Right lobe of liver (tissue), 6 donors: ENCODE measurements around the gene CPSF7. TPM values are rescaled to one million over a fixed set of nuclear protein-coding genes. Genes with fewer than 3 reads are reported as not detected.

Experiments
- ATAC-seq, 4 donors: fragments of 200-7000 bp; cut with Tn5 transposase; one replicate each; pipeline ENCODE4 v1.9.1; 2020; ENCODE audit warnings: mild to moderate bottlenecking in 4 of 4, moderate library complexity in 4 of 4
- DNase-seq, 3 donors: peaks; one replicate each; pipeline ENCODE4 v3.0.0-alpha.2; 2020
- H3K27ac ChIP-seq, 3 donors: fragments of 200-600 bp; one replicate each; pipeline ENCODE4 v1.8.0; 2022
- H3K27me3 ChIP-seq, 2 donors: fragments of 200-600 bp; one replicate each; pipeline ENCODE4 v1.8.0; 2022
- H3K36me3 ChIP-seq, 4 donors: fragments of 200-600 bp; sonication (generic) in 1 of 4; one replicate each; pipeline versions ENCODE4 v1.5.1 to v1.8.0; 2017 to 2022; ENCODE audit warnings: control low read depth in 1 of 4
- H3K4me1 ChIP-seq, 4 donors: fragments of 200-600 bp; sonication (generic) in 1 of 4; one replicate each; pipeline versions ENCODE4 v1.5.1 to v1.8.0; 2017 to 2022; ENCODE audit warnings: control low read depth in 1 of 4
- H3K4me3 ChIP-seq, 3 donors: fragments of 200-600 bp; one replicate each; pipeline ENCODE4 v1.8.0; 2022
- H3K9me3 ChIP-seq, 4 donors: fragments of 200-600 bp; sonication (generic) in 1 of 4; one replicate each; pipeline versions ENCODE4 v1.5.1 to v1.8.0; 2017 to 2022; ENCODE audit warnings: control low read depth in 1 of 4
- CTCF ChIP-seq, 4 donors: fragments of 200-600 bp in 3 of 4; fragments of 450-650 bp in 1 of 4; IDR thresholded peaks; one replicate each; pipeline versions ENCODE4 v1.5.1 to v1.8.0; 2016 to 2022; ENCODE audit warnings: antibody characterized with exemption in 4 of 4, mild to moderate bottlenecking in 2 of 4
- POLR2A ChIP-seq: fragments of 450-650 bp; IDR thresholded peaks from one replicate; pipeline ENCODE4 v1.6.1; 2017; ENCODE audit warnings: antibody characterized with exemption, mild to moderate bottlenecking
- WGBS: methylation state at CpG from one replicate; pipeline ENCODE4 v1.1.6; 2018; ENCODE audit warnings: low coverage, low lambda C conversion rate; ENCODE audit not compliant: insufficient coverage; ENCODE audit errors: missing lambda C conversion rate; 5-methylcytosine and 5-hydroxymethylcytosine counted together
- intact Hi-C, 2 donors: fragments of 100-400 bp; cut with DNase I; formaldehyde crosslinking; loops; one replicate each; pipeline versions ENCODE4 v1.11.2 to v1.14.1; 2022
- small RNA-seq, 2 experiments: library from RNA; depleted of rRNA; stranded (forward); fragments of <200 nt; gene quantifications; one replicate each; pipeline ENCODE3, GENCODE V24; 2016
- total RNA-seq, 6 experiments: library from RNA; depleted of rRNA in 2 of 6; stranded (reverse); fragments of >200 nt in 2 of 6; fragmentation: NEBNext Ultra II Directional in 3 of 6; extraction: Animal tissue kit (Norgen Biotek cat#: 25700) in 3 of 6; gene quantifications; one replicate each; pipeline versions ENCODE4 v1.1.0 to v1.2.4, GENCODE V29; 2016 to 2023
- donor health status: DM: no; HTN: yes; CAD: no.
- donor health status: DM: no; HTN: no; CAD: no.
- donor health status: DM: no; HTN: no; CAD: no.
- donor health status: DM: no; HTN: yes; CAD: no.
- donor health status: DM: no; HTN: yes; CAD: no.

CPSF7 gene
- total RNA-seq, 6 experiments from 2014 or later: 16.7 to 52.0 (median 31.7) TPM

GRCh38 chr11:61356706-61357105, 73.1 kb downstream of the CPSF7 start:
- Histone ChIP-seq H3K36me3 (peaks cover 0 to 4% (median 0%) of the 10 kb centered on the region in 4 donors), H3K9me3 (no peaks in the 10 kb centered on the region), H3K27ac (no peak overlapping the region), H3K27me3 (no peaks in the 10 kb centered on the region), H3K4me3 (no peak overlapping the region), H3K4me1 (peaks cover 0 to 18% (median 0%) of the 10 kb centered on the region in 4 donors)
- intact Hi-C loops: no loop called here
- TF ChIP-seq POLR2A (no peak), CTCF (IDR thresholded peaks at IDR 0.05) (no peak)
- ATAC-seq: no peak
- DNase-seq: no peak
- no CpG with 5 or more reads among the region's 4 CpGs for WGBS

- intact Hi-C loops: no loop called here
- Histone ChIP-seq H3K27ac (peak overlapping the region in 1 of 3 donors; percentile 67), H3K4me3 (no peak overlapping the region), H3K27me3 (no peaks in the 10 kb centered on the region), H3K4me1 (peaks cover 0 to 12% (median 0%) of the 10 kb centered on the region in 4 donors), H3K9me3 (no peaks in the 10 kb centered on the region), H3K36me3 (peaks cover 0 to 16% (median 2%) of the 10 kb centered on the region in 4 donors)
- ATAC-seq (peak in 1 of 4 donors; percentile 4), DNase-seq (no peak)
- TF ChIP-seq POLR2A: no peak
- WGBS: 70% methylated on average over 2 of the region's 2 CpGs
Measured at GRCh38 chr11:61354208-61354607, 75.6 kb downstream of the CPSF7 start.

GRCh38 chr11:61353131-61354067, 76.4 kb downstream of the CPSF7 start:
- H3K4me3 ChIP-seq: no peak overlapping the region
- peaks cover 0 to 17% (median 2%) of the 10 kb centered on the region in 4 donors for H3K36me3 ChIP-seq
- TF ChIP-seq CTCF (IDR thresholded peaks at IDR 0.05) (no peak), POLR2A (no peak)
- no peaks in the 10 kb centered on the region for H3K27me3 ChIP-seq
- H3K27ac ChIP-seq: peak overlapping the region in 1 of 3 donors; percentile 67
- H3K9me3 ChIP-seq: no peaks in the 10 kb centered on the region
- intact Hi-C loops: no loop called here
- DNase-seq (peak; percentile 73 to 94 (median 90)), ATAC-seq (peak; percentile 82 to 94 (median 92))
- WGBS: 36% methylated on average over 13 of the region's 15 CpGs
- peaks cover 0 to 12% (median 0%) of the 10 kb centered on the region in 4 donors for H3K4me1 ChIP-seq

Small RNA genes within 50 kb of the gene (small RNA-seq; reads per million reads assigned to genes)
- 0 reads per million in 2 experiments for gene RN7SL23P

Other genes starting within 250 kb of the CPSF7 start
- under 1 TPM in 3 of 6 experiments, not detected in 3; 0.15 to 0.55 (median 0.23) TPM for gene PGA3, start 226.5 kb downstream of the CPSF7 start, total RNA-seq
- 1 to 10 TPM in 1 of 6 experiments, under 1 TPM in 3, not detected in 2; 0.15 to 1.5 (median 0.52) TPM for gene PGA4, start 207.6 kb downstream of the CPSF7 start, total RNA-seq
- gene PGA5, start 188.8 kb downstream of the CPSF7 start, total RNA-seq: under 1 TPM in 2 of 6 experiments, not detected in 4; 0.20 to 1.00 TPM
- 10 to 100 TPM in 2 of 6 experiments, 1 to 10 TPM in 4; 2.3 to 37.1 (median 6.0) TPM for gene VWCE, start 134.7 kb downstream of the CPSF7 start, total RNA-seq
- gene DDB1, start 96.9 kb downstream of the CPSF7 start, total RNA-seq: 10 to 100 TPM; 70.9 to 94.5 (median 83.9) TPM
- gene TKFC, start 96.7 kb downstream of the CPSF7 start, total RNA-seq: 100 to 1,000 TPM in 4 of 6 experiments, 10 to 100 TPM in 2; 36.6 to 216 (median 124) TPM
- gene CYB561A3, start 68.1 kb downstream of the CPSF7 start, total RNA-seq: 10 to 100 TPM; 25.6 to 41.8 (median 35.2) TPM
- 10 to 100 TPM; 18.2 to 41.0 (median 26.4) TPM for gene TMEM138, start 67.6 kb downstream of the CPSF7 start, total RNA-seq
- gene TMEM216, start 37.4 kb downstream of the CPSF7 start, total RNA-seq: 1 to 10 TPM; 1.7 to 3.9 (median 2.0) TPM
- gene SDHAF2, start 149 bp upstream of the CPSF7 start, total RNA-seq: 10 to 100 TPM; 17.7 to 62.5 (median 23.3) TPM
- not detected for gene LRRC10B, start 78.8 kb upstream of the CPSF7 start, total RNA-seq
- gene SYT7, start 151.1 kb upstream of the CPSF7 start, total RNA-seq: 10 to 100 TPM; 13.1 to 70.8 (median 31.6) TPM